Activated CD4-positive, alpha-beta T cell treated with anti-CD3 and anti-CD28 coated beads, Interleukin-2, Interleukin-4, amounts not matched to agents 100 ng/mL and 50 ng/mL, durations not matched to agents 16 hours and 8 hours (primary cell): ENCODE results near the gene B3GAT1.

Experiments used
- DNase-seq: peaks from one replicate; pipeline ENCODE4 v3.0.0-alpha.2; 2020; ENCODE audit warnings: low spot score

B3GAT1 gene

DNA sequence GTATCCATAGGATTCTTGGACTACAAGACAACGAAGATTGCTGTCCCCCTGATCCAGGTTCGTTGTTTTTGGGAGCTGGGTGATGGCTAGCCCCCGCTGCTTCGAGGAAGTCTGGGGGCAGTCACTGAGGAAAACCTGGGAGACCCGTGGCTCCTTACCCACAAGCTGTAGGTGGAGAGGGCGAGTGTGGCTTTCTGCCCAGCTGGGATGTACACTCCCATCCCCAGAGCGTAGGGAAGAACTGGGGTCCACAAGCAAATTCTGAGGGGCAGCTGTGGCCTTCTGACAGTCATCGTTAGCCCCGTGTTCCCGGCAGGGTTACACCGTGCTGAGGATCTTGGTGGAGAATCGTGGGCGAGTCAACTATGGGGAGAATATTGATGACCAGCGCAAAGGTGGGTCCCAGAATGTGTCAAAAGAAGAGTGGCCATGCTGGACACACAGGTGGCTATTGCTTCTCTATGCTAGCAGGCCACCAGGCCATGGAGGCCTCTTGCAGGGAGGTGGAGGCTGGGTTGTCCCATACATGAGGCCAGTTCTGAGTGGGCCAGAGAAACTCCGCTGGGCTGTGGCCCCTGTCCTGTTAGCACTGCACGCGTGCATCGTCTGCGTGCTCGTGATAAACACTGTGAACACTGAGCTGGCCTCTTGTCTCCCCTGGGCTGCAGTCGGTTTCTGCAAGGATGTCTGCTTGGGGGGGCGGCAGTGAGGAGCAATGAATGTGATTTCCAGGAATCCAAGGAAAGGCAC, 40.4 kb downstream of the B3GAT1 start:
- DNase-seq, result no peak

DNA sequence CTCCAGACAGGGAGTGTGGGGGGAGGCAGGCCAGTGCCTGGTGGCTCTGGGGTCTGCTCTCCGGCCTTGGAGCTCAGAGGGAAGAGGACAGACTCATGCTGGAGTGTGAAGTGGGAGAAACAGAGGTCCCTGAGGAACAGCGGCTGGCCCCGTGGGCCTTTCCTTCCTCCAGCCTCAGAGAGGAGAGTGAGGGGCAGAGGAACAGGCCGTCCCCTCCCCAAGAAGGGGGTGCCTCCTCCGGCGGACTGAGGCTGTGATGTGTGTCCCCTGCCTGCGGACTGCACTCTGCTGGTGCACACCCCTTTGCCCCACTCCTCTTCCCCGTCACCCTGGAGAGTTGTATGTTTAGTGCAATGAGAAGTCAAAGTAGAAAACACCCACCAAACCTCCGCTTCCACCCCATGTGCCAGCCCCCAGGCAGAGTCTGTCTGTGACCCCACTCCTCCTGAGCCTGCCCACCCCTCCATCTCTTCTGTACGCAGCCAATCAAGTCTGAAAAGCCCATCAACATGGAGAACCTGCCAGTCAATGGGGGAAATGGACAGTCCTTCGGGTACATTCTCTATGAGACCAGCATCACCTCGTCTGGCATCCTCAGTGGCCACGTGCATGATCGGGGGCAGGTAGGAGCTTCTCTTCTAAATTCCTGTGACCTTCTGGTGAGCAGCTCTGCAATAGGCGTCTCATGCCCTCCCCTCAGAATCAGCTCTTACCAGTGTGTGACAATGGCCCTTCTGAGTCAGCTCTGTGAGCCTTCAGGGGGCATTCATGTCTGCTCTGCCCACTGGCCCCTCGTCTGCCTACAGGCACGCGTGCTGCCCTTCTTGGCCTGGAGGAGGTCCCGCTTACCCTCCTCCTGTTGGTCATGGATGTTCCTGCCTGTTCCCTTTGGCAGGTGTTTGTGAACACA, 41.3 kb downstream of the B3GAT1 start:
- DNase-seq, result no peak

DNA sequence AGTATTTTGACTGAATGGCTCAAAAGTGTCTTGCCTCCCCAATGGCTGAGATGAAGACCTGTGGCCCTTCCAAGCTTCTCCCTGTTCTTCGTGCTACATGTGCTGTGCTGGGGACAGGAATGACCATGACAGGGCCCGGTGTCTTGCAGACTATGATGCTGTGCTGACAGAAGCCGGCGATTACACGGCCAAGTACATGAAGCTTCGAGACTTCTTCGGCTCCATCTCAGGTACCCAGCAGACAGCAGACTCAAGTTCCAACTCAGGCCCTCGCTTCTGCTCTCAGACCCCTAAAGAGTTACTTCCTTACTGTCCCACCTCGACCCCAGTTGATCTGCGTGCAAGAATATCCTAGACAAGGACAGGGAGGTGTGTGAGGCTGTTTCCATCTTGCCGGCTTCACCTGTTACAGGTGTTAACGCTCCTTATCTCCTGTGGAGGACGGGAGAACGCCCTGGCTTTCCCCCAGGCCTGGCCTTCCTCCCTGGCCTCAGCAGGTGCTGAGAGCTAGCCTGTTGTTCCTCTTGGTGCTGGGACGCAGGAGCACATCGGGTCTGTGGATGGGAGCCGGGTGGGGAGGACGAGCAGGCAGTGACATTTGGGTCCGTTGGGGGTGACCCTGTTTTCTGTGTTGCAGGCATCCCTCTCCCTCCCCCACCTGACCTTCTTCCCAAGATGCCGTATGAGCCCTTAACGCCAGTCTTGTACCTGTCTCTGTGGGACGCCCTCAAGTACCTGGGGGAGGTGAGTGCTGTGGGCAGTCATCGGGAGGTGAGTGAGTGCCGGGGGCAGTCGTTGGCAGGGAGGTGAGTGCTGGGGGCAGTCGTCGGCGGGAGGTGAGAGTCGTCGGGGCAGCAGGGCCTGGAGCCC, 42.2 kb downstream of the B3GAT1 start:
- DNase-seq, result no peak

DNA sequence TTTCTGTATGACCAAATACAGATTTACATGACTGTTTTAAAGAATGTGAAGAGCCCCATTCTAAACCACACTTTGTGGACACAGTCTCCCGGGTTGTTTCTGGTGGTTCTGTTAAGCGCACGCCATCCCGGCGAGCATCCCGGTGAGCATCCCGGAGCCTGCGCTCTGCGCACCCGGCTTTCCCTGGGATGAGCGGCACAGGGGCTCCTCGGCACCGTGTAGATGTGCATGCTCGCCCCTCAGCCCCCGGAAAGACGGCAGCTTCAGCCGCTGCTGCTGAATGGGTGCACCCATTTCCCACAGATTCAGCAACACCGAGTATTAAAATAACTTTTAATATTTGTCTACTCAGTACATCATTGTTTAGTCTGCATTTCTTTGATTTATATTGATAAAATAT, 44.3 kb downstream of the B3GAT1 start:
- no peak for DNase-seq

DNA sequence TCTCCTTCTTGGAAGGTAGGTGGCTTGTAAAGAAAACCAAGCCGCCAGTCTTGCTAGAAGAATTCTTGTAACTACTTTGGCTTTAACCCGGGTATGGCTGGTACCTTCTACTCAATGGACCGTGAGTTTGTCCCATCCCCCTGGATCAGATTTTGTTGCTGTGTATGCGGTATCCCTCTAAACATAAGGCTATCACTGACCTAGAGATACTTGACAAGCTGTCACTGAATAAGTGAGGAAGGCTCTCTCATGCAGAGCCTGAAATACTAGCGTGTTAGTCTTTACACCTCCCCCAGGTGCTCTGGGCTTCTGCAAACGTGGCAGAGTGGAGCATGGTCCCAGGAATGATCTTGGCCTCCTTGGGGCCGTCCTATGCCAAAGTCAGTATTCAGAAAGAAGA, 45.8 kb downstream of the B3GAT1 start:
- no peak for DNase-seq

DNA sequence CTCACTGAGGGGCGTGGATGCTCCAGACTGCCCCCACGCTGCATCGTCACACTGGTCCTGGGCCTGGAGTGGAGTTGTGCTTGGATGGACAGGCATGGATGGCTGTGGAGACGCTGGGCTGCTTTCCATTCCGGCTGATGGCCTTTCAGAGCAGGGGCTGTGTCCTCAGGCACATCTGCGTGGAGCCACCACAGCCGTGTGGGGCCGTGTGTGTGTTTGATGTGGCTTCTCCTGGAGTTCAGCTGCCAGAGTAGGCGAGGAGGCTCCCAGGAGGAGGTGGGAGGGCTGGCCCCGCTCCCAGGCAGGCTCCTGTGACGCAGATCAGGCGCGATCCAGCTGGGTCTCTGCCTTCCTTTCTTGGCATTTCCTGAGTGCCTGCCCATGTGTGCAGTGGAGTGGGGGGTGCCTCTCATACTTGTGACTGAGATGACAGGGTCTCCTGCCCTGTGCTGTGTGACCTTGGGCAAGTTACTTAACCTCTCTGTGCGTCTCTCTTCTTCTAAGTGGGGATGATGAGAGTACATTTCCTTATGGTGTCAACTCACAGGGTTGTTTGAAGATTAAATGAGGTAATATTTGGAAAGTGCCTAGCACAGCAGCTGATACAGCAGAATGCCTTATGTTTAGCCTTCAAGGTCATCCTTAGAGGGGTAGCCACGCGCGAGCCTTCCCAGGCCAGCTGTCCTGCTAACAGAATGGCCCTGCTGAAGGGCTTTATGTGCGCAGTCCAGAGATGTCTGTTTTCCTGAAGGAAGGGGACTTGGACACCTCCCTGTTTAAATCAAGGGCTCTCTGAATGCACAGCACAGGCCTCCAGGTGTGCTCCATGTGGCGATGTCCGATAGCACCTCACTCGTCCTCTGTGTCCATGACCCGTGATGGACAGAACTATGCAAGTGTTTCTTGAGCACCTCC, 46.8 kb downstream of the B3GAT1 start:
- DNase-seq, result no peak

DNA sequence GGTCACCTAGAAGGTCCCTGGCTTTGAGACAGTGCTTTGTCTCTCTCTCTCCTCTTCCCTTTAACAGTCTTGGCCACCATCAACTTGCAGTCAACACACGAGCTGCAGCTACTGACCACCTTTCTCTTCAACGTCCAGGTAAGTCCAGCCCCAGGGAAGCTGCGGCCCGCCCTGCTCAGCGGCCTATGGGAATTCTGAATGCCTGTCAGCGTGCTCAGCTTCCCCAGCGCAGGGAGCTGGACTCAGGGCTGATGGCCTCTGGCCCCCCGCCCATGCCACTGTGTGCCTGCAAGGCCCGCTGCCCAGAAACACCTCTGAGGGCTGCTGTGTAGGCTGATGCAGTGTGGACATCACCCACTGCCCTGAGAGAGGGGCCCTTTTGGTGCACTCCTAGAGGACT, 47.8 kb downstream of the B3GAT1 start:
- no peak for DNase-seq

DNA sequence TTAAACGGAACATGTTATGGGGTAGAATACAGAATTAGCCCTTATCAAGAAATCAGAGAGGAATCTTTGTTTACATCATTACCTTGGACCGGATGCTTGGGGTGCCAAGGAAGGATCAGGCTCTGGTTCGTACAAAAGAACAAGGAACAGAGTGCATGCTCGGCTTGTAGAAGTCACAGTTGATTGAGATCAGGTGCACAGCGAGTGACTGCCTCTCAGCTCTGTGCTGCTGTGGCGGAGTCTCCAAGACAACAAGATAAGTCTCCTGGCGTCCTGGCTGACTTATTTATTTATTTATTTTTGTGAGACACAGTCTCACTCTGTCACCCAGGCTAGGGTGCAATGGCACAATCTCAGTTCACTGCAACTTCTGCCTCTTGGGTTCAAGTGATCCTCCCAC, 48.5 kb downstream of the B3GAT1 start:
- no peak for DNase-seq

DNA sequence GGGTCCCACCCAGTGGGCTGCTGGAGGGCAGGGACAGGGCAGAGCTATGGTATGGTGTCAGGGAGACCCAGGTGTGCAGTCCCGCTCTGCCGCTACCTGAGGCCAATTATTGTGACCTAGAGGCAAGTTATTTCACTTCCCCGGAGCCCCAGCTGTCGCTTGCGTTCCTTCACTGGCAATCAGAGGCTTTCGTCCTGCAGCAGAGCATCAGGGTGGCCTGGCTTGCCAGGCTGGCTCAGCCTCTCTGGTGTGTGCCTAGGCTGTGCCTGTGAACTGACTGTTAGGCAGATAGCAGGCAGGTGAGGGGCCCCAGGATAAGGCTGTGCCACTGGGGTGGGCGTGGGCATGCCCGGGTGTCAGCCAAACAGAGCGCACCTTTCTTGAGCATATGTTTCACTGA, 48.9 kb downstream of the B3GAT1 start:
- no peak for DNase-seq

DNA sequence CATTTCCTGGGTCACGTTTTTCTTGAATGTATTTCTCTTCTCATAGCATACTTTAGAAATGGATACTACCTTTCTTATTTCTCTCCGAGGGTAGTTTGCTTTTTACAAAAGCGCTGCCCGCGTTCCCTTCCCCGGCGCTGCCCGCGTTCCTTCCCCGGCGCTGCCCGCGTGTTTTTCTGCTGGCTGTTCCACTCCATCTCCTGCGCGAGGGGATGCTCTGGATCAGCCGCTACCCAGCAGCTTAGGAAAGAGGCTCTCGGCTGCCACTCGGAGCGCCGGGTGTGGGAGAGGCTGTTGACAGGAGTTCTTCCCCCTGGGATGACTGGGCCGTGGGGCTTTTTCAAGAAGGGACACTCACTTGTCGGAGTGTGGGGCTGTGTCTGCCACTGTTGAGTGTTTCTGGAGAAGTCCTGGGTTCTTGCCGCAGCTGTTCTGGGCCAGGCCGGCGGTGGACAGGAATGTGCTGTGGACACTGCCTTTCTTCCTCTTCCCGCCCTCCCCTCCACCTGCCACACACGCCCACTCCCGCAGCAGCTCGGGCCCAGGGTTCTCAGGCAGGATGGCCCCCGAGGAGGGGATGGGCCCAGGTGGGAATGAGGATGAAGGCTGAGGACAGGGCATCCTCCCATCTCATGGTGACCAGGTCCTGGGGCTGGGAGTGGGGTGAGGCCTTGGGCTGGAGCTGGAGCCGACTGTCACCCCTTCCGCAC, 49.7 kb downstream of the B3GAT1 start:
- DNase-seq, result no peak

DNA sequence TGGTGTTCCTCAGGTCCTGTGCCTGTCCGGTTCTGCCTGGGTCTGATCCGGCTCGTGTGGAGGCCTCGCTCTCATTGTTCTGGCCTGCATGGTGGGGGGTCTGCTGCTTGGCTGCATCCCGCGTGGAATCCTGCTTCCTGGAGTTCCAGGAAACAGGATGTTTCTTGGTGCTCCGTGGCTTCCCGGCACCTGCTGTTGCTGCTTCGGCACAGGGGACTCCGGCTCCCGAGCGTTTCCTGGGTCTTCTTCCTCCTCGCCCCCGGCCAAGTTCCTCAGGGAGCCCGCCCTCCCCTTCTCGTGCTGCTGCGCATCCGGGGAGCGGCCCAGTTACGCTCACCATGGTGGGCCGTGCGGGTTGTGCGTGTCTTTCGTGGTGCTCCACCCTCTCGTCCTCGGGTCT, 50.4 kb downstream of the B3GAT1 start:
- DNase-seq, result no peak

DNA sequence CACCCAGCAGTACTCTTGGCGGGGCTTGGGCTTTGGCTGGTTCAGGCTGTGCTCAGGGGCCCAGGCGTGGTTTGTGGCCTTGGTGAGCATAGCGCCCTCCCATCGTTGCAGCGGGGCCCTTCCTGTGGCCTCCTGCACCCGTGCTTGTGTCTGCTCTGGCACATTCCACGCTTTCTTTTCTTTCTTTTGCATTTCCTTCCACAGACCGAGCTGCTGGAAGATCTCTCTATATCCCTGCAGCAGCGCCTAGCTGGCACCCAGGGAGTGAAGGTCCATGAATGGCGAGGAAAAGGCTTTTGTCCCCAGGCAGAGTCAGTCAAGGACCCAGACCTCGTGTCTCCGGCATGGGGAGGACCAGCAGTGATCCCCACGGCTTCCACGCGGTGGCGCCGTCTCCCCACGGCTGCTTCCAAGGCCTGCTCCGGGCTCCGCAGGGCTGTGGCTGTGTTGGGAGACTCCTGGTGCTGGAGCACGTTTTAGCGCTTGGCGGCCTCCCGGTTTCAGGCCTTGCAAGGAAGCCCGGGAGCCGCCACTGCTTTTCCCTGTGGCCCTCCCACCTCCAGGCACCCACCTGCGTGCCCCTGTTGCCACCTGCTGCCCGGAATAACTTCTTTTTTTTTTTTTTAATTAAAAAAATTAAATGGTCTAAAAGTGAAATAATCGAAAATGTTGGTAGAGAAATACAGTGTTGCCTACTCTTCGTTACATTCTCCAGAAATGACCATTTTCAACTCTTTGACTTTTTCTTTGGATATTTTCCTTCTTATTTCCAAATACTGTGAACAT, 51.8 kb downstream of the B3GAT1 start:
- peak; percentile 80 for DNase-seq

DNA sequence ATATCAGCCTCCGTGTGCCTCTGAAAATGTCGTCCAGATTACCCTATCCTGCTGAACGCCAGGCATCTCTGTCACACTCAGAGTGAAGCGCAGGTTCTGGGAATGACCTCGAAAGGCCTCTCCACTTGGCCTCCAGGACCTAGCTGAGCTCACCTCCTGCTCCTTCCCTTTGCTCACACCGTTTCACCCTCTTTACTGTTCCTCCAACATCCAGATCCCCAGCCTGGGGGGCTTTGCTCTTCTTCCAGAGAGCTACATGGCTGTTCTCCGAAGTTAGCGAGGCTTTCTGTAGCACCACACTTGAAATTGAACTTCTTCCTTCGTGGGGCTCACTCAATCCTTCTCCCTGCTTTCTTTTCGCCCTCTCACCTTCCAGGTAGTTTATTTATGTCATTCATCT, 52.4 kb downstream of the B3GAT1 start:
- DNase-seq, result no peak

DNA sequence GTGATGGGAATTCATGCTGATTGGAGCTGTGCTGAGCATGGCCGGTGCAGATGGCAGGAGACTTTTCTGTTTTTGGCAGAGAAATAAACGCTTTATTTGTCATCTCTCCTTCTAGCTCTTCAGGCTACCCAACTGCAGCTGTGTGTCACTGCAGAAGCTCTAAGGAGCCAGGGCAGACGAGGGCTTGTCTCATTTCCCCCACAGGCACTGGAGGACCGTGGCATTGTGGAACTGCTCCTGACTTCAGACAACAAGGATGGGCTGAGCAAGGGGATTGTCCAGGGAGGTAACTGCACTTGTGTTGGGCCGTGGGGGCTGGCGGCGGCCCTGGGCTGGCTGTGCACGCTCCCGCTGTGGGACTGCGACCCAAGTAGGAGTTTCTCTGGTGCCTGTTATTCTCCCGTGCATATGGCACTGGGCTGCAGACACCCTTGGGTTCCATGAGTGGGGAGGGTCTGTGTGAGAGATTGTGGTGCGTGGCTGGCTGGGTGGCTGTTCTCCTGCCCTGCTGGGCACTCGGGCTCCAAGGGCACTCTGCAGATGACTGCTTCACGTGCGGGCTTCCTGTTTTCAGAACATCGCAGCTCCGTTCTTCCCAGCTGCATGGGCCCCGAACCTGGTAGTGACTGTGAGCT, 53.1 kb downstream of the B3GAT1 start:
- no peak for DNase-seq

DNA sequence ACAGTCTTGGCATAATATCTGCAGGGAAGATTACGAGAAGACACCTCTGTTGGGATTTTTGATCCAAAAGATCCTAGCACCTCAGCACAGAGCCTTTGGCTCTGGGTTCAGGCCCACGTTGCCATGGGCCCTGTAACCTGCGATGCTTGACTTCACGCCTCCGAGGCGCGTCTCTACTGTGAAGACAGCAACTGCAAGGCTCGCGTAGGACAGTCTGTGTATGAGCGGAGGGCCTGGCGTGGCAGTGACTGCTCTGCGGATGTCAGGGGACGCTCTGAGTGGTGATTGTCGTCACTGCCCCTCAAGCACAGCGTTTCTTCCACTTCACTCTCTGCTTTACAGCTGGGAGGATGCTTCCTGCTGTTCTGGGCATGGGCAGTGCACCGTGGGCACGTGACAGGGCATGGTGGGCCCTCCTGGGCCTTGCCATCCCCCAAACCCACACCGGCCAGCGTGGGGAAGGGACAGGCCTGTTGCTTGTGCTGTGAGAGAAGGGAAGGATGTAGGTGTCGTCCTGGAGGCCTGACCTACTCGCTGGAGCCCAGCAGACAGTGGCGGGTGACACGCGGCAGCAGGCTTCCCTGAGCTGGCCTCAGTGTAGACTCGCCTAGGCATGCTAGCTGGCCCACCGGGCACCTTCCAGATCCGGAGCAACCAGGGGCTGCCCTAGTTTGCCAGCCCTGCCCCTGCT, 53.7 kb downstream of the B3GAT1 start:
- no peak for DNase-seq

DNA sequence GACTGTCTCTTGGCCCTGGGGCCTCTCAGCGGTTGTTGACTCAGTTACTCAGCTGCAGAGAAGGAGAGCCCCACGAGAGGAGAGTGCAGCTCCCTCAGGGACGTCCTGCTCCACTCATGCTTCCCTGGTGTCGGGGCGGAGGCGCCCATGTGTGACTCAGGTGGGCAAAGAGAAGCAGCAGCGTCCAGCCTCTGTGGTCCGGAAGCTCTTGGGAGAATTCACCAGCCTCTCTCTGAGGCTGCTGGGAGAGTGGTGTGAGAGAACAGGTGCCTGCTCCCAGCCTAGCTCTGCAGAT, 54.5 kb downstream of the B3GAT1 start:
- no peak for DNase-seq

DNA sequence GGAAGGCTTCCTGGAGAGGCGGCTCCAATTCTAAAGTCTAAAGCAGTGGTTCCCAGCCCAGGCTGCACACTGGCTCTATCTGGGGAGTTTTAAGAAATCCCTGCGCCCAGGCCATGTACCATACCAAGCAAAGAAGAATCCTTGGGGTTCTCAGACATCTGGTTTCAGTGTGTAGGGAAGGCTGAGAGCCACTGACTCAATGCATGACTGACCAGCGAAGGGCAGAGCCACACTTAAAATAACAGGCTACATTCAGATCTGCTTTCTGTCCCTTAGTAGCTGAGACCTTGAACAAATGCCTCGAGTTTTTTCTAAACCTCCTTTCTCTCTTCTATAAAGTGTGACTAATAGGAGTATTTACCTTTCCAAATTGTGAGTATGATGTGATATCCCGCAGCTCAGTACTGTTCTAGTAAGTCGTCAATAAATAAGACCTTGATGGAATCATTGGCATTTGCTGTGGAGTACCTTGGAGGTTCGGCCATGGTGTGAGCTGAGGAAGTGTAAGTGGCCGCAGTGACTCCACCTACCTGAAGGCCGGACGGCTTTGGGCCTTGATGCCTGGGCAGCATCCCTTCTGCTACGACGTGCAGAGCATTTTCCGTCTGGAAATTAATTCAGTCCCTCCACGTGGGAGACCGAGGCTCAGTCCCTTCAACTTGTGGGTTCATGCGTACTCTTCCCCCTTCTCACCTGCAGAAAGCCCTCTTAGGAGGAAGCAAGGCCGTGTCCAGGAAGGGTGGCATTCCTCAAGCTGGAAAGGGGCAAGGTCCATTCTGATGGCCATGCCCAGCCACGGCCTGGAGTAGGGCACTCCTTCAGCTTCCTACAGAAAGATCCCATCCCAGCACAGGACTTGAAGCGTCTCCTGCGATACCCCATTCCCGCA, 55.1 kb downstream of the B3GAT1 start:
- no peak for DNase-seq

DNA sequence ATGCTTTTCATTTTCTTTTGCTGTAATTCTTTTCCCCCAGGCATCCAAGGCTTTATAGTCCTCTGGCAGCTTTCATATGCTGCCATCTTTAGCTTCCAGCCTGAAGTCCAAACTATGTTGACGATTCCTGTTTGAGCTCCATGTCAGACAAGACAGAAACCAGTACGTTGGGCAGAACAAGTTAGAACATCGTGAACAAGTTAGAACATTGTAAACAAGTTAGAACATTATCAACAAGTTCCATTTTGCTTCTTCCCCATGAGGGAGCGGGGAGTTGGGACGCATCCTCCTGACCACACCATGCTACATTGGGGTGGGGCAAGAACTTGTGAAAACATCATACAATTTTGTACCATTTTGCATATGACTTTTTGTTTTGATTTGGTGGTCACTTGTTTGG, 56.4 kb downstream of the B3GAT1 start:
- DNase-seq, result no peak
